HG03378 (cell line): ENCODE results near the gene GRB14.
"Not testable (repeated sequence)": the region's sequence is repeated elsewhere in the genome, so short reads cannot be mapped to it uniquely, and the experiment has no call there.

Source experiments
- ATAC-seq: cut with Tn5 transposase; IDR thresholded peaks from one replicate; pipeline ENCODE4 v1.9.1; 2021; ENCODE audit warnings: mild to moderate bottlenecking, moderate library complexity; ENCODE audit not compliant: unreplicated experiment

Gene GRB14

GRCh38 chr2:164498836-164499235, 122.4 kb downstream of the GRB14 start:
- no peak for ATAC-seq

- ATAC-seq, result no peak
These were observed 124.4 kb downstream of the GRB14 start for GRCh38 chr2:164496881-164497280.

GRCh38 chr2:164496421-164496820, 124.9 kb downstream of the GRB14 start:
- no peak for ATAC-seq

GRCh38 chr2:164495491-164496223, 125.6 kb downstream of the GRB14 start:
- ATAC-seq, result no peak

GRCh38 chr2:164485541-164485940, 135.7 kb downstream of the GRB14 start:
- ATAC-seq, result no peak

GRCh38 chr2:164479460-164479859, 141.8 kb downstream of the GRB14 start:
- no peak for ATAC-seq

- no peak for ATAC-seq
These were observed 143.1 kb downstream of the GRB14 start for GRCh38 chr2:164478205-164478604.

GRCh38 chr2:164474873-164475272, 146.4 kb downstream of the GRB14 start:
- no peak for ATAC-seq

GRCh38 chr2:164473021-164473420, 148.3 kb downstream of the GRB14 start:
- ATAC-seq, result no peak

- not testable (repeated sequence) for ATAC-seq
These were observed 156.2 kb downstream of the GRB14 start for GRCh38 chr2:164465047-164465446.

GRCh38 chr2:164464376-164464775, 156.9 kb downstream of the GRB14 start:
- no peak for ATAC-seq

GRCh38 chr2:164458792-164459191, 162.5 kb downstream of the GRB14 start:
- ATAC-seq, result no peak

GRCh38 chr2:164457271-164457670, 164.0 kb downstream of the GRB14 start:
- no peak for ATAC-seq

- ATAC-seq, result no peak
These were observed 164.7 kb downstream of the GRB14 start for GRCh38 chr2:164456619-164457018.

- ATAC-seq, result no peak
These were observed 167.5 kb downstream of the GRB14 start for GRCh38 chr2:164453656-164454305.

- ATAC-seq, result no peak
These were observed 171.0 kb downstream of the GRB14 start for GRCh38 chr2:164450278-164450677.

GRCh38 chr2:164449706-164450105, 171.6 kb downstream of the GRB14 start:
- ATAC-seq, result no peak

GRCh38 chr2:164447660-164448059, 173.6 kb downstream of the GRB14 start:
- ATAC-seq, result no peak
